Stimulated activated effector memory CD8-positive, alpha-beta T cell treated with anti-CD3 and anti-CD28 coated beads, Interleukin-12 subunit alpha, Interleukin-12 subunit beta, amount 100 ng/mL, for 72 hours (primary cell): Measurements from ENCODE around the gene BMPR1B.

Experiments
- ATAC-seq: fragments of 150-1000 bp; cut with Tn5 transposase; 2 replicates; pipeline ENCODE4 v1.10.0; 2021
- DNase-seq, 2 donors: peaks; one replicate each; pipeline ENCODE4 v3.0.0; 2021 to 2022; ENCODE audit warnings: low spot score in 2 of 2
- H3K27ac Mint-ChIP-seq: one replicate; pipeline ENCODE4 v1.8.0; 2022; ENCODE audit warnings: mild to moderate bottlenecking, mixed read lengths
- H3K36me3 Mint-ChIP-seq: one replicate; pipeline ENCODE4 v1.8.0; 2022; ENCODE audit warnings: mild to moderate bottlenecking, mixed read lengths
- H3K4me1 Mint-ChIP-seq: one replicate; pipeline ENCODE4 v1.8.0; 2022; ENCODE audit warnings: mixed read lengths
- H3K4me3 Mint-ChIP-seq: one replicate; pipeline ENCODE4 v1.8.0; 2022; ENCODE audit warnings: mild to moderate bottlenecking, mixed read lengths
- H3K9me3 Mint-ChIP-seq: one replicate; pipeline ENCODE4 v1.8.0; 2022; ENCODE audit warnings: mixed read lengths

The BMPR1B gene

GRCh38 chr4:94968493-94968892 lies 210.7 kb downstream of the BMPR1B start:
- no peaks in the 10 kb centered on the region for H3K36me3 Mint-ChIP-seq
- no peak overlapping the region for H3K4me3 Mint-ChIP-seq
- DNase-seq (no peak), ATAC-seq (no peak)
- no peaks in the 10 kb centered on the region for H3K4me1 Mint-ChIP-seq
- peaks cover 2% of the 10 kb centered on the region for H3K9me3 Mint-ChIP-seq
- H3K27ac Mint-ChIP-seq: no peak overlapping the region

- DNase-seq: no peak
- Mint-ChIP-seq H3K36me3 (no peaks in the 10 kb centered on the region), H3K27ac (no peak overlapping the region), H3K4me1 (no peaks in the 10 kb centered on the region), H3K9me3 (peaks cover 2% of the 10 kb centered on the region), H3K4me3 (no peak overlapping the region)
- no peak for ATAC-seq
These were observed 212.9 kb downstream of the BMPR1B start for GRCh38 chr4:94970650-94971049.

GRCh38 chr4:94974773-94975172 lies 217.0 kb downstream of the BMPR1B start:
- DNase-seq (no peak), ATAC-seq (no peak)
- no peak overlapping the region for H3K4me3 Mint-ChIP-seq
- H3K27ac Mint-ChIP-seq: no peak overlapping the region
- no peaks in the 10 kb centered on the region for H3K4me1 Mint-ChIP-seq
- no peaks in the 10 kb centered on the region for H3K36me3 Mint-ChIP-seq
- H3K9me3 Mint-ChIP-seq: peaks cover 4% of the 10 kb centered on the region

- Mint-ChIP-seq H3K9me3 (peaks cover 4% of the 10 kb centered on the region), H3K36me3 (no peaks in the 10 kb centered on the region), H3K27ac (no peak overlapping the region), H3K4me1 (no peaks in the 10 kb centered on the region), H3K4me3 (no peak overlapping the region)
- ATAC-seq (no peak), DNase-seq (no peak)
These were observed 218.7 kb downstream of the BMPR1B start for GRCh38 chr4:94976371-94977011.

GRCh38 chr4:94978904-94979303 lies 221.1 kb downstream of the BMPR1B start:
- Mint-ChIP-seq H3K27ac (no peak overlapping the region), H3K36me3 (no peaks in the 10 kb centered on the region), H3K4me1 (no peaks in the 10 kb centered on the region), H3K4me3 (no peak overlapping the region), H3K9me3 (peaks cover 2% of the 10 kb centered on the region)
- ATAC-seq (no peak), DNase-seq (no peak)

GRCh38 chr4:94979621-94980020 lies 221.9 kb downstream of the BMPR1B start:
- Mint-ChIP-seq H3K4me3 (no peak overlapping the region), H3K27ac (no peak overlapping the region), H3K36me3 (no peaks in the 10 kb centered on the region), H3K4me1 (no peaks in the 10 kb centered on the region), H3K9me3 (peaks cover 2% of the 10 kb centered on the region)
- DNase-seq (no peak), ATAC-seq (no peak)

GRCh38 chr4:94995684-94996394 lies 238.1 kb downstream of the BMPR1B start:
- DNase-seq: no peak
- Mint-ChIP-seq H3K4me3 (no peak overlapping the region), H3K9me3 (peaks cover 6% of the 10 kb centered on the region), H3K36me3 (no peaks in the 10 kb centered on the region), H3K4me1 (no peaks in the 10 kb centered on the region), H3K27ac (no peak overlapping the region)
- ATAC-seq: peak; percentile 26

GRCh38 chr4:95000076-95000648 lies 242.4 kb downstream of the BMPR1B start:
- Mint-ChIP-seq H3K27ac (no peak overlapping the region), H3K36me3 (no peaks in the 10 kb centered on the region), H3K4me1 (no peaks in the 10 kb centered on the region), H3K4me3 (no peak overlapping the region), H3K9me3 (peaks cover 6% of the 10 kb centered on the region)
- DNase-seq: no peak
- no peak for ATAC-seq

- no peaks in the 10 kb centered on the region for H3K36me3 Mint-ChIP-seq
- no peak for DNase-seq
- no peak overlapping the region for H3K27ac Mint-ChIP-seq
- ATAC-seq: no peak
- no peaks in the 10 kb centered on the region for H3K4me1 Mint-ChIP-seq
- no peak overlapping the region for H3K4me3 Mint-ChIP-seq
- peaks cover 9% of the 10 kb centered on the region for H3K9me3 Mint-ChIP-seq
These were observed 247.2 kb downstream of the BMPR1B start for GRCh38 chr4:95004912-95005311.

- H3K4me1 Mint-ChIP-seq: no peaks in the 10 kb centered on the region
- H3K36me3 Mint-ChIP-seq: no peaks in the 10 kb centered on the region
- ATAC-seq (no peak), DNase-seq (no peak)
- H3K9me3 Mint-ChIP-seq: peaks cover 7% of the 10 kb centered on the region
- H3K27ac Mint-ChIP-seq: no peak overlapping the region
- no peak overlapping the region for H3K4me3 Mint-ChIP-seq
These were observed 250.2 kb downstream of the BMPR1B start for GRCh38 chr4:95007998-95008397.

- Mint-ChIP-seq H3K4me3 (no peak overlapping the region), H3K27ac (no peak overlapping the region), H3K9me3 (peaks cover 3% of the 10 kb centered on the region), H3K4me1 (no peaks in the 10 kb centered on the region), H3K36me3 (no peaks in the 10 kb centered on the region)
- DNase-seq: no peak
- ATAC-seq: no peak
These were observed 255.5 kb downstream of the BMPR1B start for GRCh38 chr4:95013236-95013635.

GRCh38 chr4:95014068-95014467 lies 256.3 kb downstream of the BMPR1B start:
- H3K27ac Mint-ChIP-seq: no peak overlapping the region
- ATAC-seq: no peak
- H3K4me3 Mint-ChIP-seq: no peak overlapping the region
- no peaks in the 10 kb centered on the region for H3K4me1 Mint-ChIP-seq
- no peaks in the 10 kb centered on the region for H3K36me3 Mint-ChIP-seq
- peaks cover 3% of the 10 kb centered on the region for H3K9me3 Mint-ChIP-seq
- DNase-seq: no peak

- Mint-ChIP-seq H3K4me1 (no peaks in the 10 kb centered on the region), H3K27ac (no peak overlapping the region), H3K4me3 (no peak overlapping the region), H3K36me3 (no peaks in the 10 kb centered on the region), H3K9me3 (peaks cover 2% of the 10 kb centered on the region)
- ATAC-seq: no peak
- no peak for DNase-seq
These were observed 259.7 kb downstream of the BMPR1B start for GRCh38 chr4:95017305-95018064.

GRCh38 chr4:95018785-95019184 lies 261.0 kb downstream of the BMPR1B start:
- H3K4me3 Mint-ChIP-seq: no peak overlapping the region

GRCh38 chr4:95020521-95020920 lies 262.8 kb downstream of the BMPR1B start:
- H3K4me3 Mint-ChIP-seq: no peak overlapping the region
- no peaks in the 10 kb centered on the region for H3K36me3 Mint-ChIP-seq
- no peak for ATAC-seq
- no peak overlapping the region for H3K27ac Mint-ChIP-seq
- peaks cover 6% of the 10 kb centered on the region for H3K9me3 Mint-ChIP-seq
- DNase-seq: no peak
- H3K4me1 Mint-ChIP-seq: no peaks in the 10 kb centered on the region

More at GRCh38 chr4:95018785-95019184, 261.0 kb downstream of the BMPR1B start:
- Mint-ChIP-seq H3K4me1 (no peaks in the 10 kb centered on the region), H3K36me3 (no peaks in the 10 kb centered on the region), H3K27ac (no peak overlapping the region), H3K9me3 (peaks cover 2% of the 10 kb centered on the region)
- DNase-seq (no peak), ATAC-seq (no peak)
